Adrenal gland (tissue), 5 donors: Measurements from ENCODE around the gene TRMT10A.

Experiments used
- POLR2A ChIP-seq, 2 donors: fragments of 450-650 bp; IDR thresholded peaks; one replicate each; pipeline ENCODE4 v1.6.1; 2017; ENCODE audit warnings: antibody characterized with exemption in 2 of 2, mild to moderate bottlenecking in 2 of 2, moderate library complexity in 1 of 2
- TF ChIP-seq, protein P1 (sequence below), 6 experiments: fragments of 450-650 bp in 4 of 6; fragments of 200-600 bp in 2 of 6; sonication (generic) in 1 of 6; IDR thresholded peaks; 1 replicate in 5 of 6; 2 replicates in 1 of 6; pipeline versions ENCODE4 v1.5.1 to v1.8.0; 2016 to 2021; ENCODE audit warnings: antibody characterized with exemption in 6 of 6, mild to moderate bottlenecking in 2 of 6, moderate library complexity in 1 of 6
- donor health status: DM: no; HTN: no; CAD: no.

DNA sequence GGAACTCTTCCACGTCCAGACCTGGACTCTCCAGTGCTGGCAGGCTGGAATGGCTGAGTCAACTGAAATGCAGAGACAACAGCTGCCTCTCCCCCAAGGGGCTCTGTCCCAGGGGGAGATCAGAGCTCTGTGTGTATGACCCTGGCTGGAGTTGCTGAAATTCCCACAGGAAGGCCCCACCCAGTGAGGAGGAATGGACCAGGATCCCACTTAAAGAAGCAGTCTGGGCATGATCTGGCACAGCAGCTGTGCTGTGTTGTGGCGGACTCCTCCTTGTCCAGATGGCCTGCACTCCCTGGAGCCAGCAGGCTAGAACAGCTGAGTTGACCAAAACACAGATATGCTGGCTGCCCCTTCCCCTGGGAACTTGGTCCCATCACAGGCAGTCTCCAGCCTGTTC, 27.6 kb downstream of the TRMT10A start:
- TF ChIP-seq POLR2A (IDR thresholded peaks at IDR 0.05), result no peak
- TF ChIP-seq, protein P1, sequence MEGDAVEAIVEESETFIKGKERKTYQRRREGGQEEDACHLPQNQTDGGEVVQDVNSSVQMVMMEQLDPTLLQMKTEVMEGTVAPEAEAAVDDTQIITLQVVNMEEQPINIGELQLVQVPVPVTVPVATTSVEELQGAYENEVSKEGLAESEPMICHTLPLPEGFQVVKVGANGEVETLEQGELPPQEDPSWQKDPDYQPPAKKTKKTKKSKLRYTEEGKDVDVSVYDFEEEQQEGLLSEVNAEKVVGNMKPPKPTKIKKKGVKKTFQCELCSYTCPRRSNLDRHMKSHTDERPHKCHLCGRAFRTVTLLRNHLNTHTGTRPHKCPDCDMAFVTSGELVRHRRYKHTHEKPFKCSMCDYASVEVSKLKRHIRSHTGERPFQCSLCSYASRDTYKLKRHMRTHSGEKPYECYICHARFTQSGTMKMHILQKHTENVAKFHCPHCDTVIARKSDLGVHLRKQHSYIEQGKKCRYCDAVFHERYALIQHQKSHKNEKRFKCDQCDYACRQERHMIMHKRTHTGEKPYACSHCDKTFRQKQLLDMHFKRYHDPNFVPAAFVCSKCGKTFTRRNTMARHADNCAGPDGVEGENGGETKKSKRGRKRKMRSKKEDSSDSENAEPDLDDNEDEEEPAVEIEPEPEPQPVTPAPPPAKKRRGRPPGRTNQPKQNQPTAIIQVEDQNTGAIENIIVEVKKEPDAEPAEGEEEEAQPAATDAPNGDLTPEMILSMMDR (IDR thresholded peaks at IDR 0.05), result no peak
